ENCODE data around the gene LRIG1.

LRIG1 gene

DNA sequence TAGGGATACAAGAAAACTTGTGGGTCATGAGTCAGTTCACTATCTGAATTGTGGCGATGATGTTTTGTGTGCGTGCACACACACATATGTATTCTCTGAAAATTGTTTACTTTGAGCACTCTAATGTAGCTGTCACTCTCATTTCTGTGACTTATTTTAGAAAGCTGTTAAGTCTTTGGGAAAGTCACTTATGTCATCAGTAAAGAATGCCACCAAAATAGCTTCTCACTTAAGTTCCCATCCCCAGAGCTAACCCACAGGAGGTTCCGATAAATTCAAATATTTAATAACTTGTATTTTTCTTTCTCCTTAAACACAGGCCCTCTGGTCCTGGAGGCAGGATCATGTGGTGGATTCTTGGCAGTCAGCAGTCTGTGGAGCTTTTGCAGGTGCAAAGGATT, 138.3 kb downstream of the LRIG1 start:
- FAIRE-seq = no peak

DNA sequence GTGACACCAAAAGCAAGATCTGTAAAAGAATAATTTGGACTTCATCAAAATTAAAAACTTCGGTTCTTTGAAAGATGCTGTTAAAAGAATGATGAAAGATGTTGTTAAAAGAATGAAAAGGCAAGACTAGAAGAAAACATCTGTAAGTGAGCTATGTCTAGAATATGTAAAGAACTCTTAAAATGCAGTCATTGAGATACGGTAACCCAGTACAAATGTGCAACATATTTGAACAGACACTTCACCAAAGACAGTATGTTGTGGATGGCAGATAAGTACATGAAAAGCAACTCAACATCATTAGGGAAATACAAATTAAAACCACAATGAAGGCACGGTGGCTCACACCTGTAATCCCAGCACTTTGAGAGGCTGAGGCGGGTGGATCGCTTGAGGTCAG, 139.5 kb downstream of the LRIG1 start:
- FAIRE-seq (no peak), DNase-seq (ENCODE audit: low spot score) (no peak)

More for the DNA sequence above, 138.3 kb downstream of the LRIG1 start:
- peak; percentile 38 for DNase-seq (ENCODE audit: low spot score)

DNA sequence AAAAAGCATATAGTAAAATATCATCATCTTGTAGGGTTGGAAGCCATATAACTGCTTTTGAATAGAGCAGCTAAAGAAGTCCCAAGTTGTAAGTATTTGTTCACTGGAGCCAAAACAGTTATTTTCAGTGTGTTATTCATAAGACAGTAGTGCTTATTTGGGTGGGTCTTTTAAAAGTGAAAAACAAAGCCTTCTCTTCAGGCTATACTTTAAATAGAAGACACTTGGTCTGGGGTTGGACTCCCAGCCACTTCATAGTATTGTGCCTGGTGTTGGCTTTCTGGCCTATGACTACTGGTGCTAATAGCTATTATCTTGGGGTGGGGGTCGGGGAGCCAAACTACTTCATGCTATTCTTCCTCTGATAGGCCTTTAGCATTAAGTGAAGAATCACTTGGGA, 144.8 kb downstream of the LRIG1 start:
- DNase-seq (ENCODE audit: low spot score) = no peak
- no peak for FAIRE-seq

DNA sequence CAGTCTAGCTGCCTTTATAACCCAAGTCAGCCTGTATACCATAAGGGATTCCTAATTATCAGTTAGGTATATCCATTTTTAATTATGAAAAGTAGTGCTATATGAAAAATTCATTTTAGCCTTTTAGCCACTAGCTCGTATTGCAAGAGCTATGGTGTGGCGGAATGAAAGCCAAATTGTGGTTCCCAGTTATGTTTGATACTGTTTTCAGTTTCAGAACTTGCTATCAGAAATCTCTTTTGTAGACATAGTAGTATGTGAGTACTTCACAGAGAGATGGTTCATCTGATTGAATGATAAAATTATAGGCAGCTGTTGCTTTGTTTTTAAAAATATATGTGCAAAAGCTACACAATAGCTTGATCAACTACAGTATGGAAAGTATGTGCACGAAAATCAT, 145.4 kb downstream of the LRIG1 start:
- DNase-seq (ENCODE audit: low spot score) (no peak), FAIRE-seq (no peak)

DNA sequence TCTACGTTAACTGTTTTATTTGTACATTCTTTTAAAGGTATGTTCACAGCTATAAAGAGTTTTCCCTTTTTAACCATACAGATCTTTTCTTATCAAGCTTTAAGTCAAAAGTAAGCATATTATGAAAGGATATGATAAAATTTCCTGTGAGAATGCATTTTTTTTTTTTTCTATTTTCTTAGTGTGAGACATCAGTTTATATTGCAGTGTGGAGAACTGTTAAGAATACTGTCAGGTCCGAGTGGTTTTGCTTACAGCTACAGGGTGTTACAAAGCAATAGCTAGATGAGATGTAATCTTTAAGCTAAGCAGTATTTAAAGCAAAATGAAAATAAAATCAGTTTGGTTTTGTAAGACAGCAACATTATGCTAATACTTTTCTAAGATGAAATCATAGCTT, 146.8 kb downstream of the LRIG1 start:
- DNase-seq (ENCODE audit: low spot score) (no peak), FAIRE-seq (no peak)

DNA sequence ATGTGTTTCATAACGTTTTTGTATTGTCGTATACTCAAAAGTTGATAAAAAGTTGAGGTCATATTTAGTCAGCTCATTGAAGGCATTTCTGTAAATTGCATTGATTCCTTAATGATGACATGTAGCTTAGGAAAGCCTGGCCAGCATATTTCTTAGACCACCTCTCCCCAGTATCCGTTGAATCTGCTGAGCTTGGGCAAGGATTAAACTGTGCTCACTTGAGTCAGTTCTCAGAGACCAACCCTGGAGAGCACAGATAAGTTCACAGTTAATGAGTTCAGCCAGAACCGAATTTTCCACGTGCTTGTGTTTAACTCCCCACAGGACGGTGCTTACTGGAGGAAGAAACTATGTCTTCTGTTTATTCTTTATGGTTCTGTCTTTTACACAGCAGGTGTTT, 147.3 kb downstream of the LRIG1 start:
- no peak for FAIRE-seq
- DNase-seq (ENCODE audit: low spot score) = no peak

DNA sequence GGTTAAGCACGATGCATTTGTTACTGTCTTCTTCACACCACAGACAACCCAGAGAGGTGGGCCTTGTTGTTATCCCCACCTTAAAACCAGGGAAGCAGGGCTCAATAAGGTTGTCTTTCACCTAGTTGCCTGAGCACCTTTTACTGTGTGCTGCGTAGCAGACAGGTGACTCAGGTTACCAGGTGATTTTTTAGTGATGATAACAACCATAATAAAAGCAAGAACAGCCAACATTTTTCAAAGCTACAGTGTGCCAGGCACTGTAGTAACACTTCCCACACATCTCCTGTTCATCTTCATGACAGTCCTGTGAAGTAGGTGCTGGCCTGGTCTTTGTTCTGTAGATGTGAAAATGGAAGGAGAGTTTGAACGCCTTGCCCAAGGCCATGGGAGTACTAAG, 147.8 kb downstream of the LRIG1 start:
- FAIRE-seq = no peak
- no peak for DNase-seq (ENCODE audit: low spot score)

DNA sequence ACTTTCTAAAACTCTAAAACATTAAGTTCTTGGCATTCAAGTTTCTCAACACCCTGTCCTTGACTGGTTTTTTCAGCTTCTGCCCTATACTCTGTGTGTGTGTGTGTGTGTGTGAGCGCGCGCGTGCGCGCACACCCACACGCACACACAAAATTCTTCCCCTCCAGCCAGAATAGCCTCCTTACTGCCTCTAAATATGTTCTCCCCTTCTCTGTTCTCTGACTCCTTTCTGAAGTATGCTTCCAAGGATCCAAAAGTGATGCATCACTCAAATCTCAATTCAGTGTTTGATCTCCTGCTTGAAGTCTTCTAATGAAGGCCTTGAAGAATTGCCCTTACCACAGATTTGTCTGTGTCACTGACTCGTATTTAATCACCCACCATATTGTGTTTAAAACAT, 150.2 kb downstream of the LRIG1 start:
- DNase-seq (ENCODE audit: low spot score) (no peak), FAIRE-seq (no peak)

DNA sequence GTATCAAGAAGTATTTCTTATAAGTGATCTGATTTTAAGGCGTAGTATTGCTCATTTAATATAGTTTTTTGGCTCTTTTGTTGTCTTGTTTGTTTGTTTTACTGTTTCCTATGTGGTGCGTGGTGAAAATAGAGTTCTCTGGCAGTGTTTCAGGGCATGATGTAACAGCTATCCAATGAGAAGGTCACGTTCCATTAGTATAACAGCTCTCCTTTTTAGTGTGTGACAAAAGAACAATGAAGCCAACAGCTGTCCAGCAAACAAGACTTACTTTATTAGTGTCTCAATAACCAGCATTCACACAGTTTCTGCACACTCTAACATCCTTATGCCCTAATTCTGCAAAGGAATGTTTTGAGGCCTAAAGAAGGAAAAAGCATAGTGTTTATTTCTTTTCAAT, 152.1 kb downstream of the LRIG1 start:
- no peak for FAIRE-seq
- DNase-seq (ENCODE audit: low spot score) = no peak

DNA sequence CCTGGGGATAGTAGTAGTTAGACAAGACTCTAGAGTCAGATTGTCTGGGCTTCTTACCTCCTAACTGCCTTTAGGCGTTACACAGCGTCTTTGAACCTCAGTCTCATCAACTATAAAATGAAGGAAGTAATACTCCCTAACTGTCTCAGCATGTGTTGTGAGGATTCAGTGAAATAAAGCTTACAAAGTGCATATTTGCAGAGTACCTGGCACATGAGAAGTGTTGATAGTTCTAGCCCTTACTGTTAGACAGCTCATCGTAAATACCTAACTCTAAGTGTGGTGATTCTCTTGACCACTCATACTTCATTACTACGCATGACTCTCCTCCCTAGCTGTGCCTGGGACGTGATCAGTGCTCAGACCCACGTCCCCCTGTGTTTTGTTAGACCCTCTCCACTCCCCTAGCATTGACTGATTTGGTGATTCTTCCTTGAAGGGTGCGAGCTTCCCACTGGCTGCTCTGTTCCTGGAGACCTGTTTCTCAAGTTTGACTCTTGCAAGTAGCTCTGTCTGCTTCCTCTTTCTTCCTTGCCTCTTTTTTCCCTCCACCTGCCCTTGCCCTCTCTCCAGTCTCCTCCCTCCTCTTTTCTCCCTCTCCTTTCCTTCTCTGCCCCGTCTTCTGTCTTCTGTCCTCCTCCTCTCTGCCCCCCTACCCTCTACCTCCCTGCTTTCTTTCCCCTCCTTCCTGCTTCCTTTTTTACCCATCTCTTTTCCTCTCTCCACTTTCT, 155.8 kb downstream of the LRIG1 start:
- FAIRE-seq = no peak
- no peak for DNase-seq (ENCODE audit: low spot score)

DNA sequence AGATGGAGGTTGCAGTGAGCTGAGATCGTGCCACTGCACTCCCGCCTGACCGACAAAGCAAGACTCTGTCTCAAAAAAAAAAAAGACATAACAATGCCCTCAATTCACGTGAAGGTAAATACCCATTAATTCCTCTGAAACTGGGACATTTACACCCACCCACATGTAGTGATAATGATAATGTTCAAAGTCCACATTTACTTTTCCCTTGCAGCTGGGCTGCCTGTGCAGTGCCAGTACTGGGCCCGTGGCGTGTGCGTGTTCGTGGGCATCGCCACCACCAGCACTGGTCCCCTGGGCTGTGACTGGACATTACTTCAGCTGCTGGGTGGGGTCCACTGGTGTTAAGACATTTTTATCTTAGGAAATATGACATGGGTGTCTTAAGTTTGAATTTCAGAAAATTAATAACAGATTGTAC, 156.4 kb downstream of the LRIG1 start:
- DNase-seq (ENCODE audit: low spot score) (no peak), FAIRE-seq (no peak)

DNA sequence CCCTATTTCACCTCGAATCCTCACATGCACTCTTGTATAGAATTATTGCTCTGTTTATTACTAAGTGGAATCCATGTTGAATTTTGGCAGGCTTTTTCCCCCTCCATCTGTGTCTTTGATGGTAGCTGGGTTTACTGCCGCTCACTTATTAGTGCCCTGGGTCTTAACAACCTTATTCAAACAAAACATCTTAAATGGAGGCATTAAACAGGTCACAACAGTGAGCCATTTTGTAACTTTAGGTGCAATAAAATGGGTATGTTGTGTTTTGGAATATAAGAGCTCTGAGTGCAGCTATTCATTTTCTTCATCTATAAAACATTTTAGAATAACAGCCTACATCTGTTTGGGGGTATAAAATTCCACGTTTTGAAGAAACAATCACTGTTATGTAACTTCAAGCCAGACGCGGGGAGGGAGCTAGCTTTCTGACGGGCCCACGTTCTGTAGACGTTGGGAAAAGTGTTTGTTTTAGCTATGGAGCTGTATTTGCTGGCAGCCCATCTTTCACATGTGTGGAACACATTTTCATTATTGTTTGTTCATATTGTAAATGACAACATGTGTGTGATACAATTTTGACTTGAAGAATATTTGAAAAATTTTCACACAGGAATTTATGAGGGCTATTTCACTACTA, 158.0 kb downstream of the LRIG1 start:
- DNase-seq (ENCODE audit: low spot score) (no peak), FAIRE-seq (no peak)

DNA sequence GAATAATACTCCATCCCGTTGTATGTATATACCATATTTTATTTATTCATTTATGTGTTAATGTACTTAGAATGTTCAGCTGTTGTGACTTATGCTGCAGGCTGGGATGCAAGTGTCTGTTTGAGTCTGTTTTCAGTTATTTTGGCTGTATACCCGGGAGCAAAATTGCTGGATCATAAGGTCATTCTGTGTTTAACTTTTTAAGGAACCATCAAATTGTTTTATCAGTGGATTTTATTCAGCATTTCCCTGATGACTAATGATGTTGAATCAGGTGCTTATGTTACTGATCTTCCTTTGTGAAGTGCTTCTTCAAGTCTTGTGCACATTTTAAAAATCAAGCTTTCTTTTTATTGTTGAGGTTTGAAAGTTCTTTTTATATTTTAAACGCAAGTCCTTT, 161.9 kb downstream of the LRIG1 start:
- DNase-seq (ENCODE audit: low spot score) = no peak
- FAIRE-seq = no peak

DNA sequence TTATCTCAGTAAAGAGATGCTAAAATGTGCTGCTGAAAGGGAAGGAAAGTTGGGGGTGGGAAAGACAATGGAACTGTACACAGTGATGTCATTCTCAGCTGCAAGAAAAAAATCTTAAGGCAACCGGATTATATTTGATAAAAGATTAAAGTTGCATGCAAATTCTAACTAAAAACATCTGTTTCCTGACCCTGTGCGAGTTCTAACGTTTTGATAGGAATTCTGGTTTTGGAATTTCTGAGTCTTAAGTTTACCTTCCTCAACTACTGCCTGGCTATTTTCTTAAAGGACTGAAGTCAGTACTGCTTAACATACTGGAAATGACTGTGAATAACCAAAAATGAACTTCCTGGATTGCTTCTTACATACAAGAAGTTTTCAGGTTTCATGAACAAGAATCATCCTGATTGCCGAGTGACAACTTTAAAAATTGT, 164.5 kb downstream of the LRIG1 start:
- FAIRE-seq (no peak), DNase-seq (ENCODE audit: low spot score) (no peak)

DNA sequence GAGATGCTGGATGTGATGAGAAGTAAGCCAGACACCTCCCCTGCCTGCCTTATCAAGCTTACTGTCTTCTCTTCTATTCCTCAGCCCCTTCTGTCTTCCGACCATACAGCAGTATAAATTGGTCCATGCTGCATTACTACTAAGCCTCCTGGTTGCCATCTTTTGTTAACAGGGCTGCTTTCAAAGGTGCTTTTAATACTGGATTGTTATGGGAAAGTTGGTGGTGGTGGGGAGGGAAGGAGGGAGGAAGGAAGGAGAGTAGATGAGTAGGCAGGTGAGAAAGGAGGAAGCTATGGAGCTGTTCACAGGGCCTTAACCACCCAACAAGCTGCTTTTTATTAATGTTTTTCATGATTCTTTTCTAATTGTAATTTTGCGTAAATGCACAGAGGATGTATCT, 165.2 kb downstream of the LRIG1 start:
- DNase-seq (ENCODE audit: low spot score) = no peak
- no peak for FAIRE-seq
